22Rv1 (cell line): ENCODE results near the gene CEP104.
A peak's percentile ranks its signal among the peaks of the same experiment; 100 is the strongest.

Experiments used
- H3K27ac ChIP-seq: fragments of 450-650 bp; 2 replicates; pipeline ENCODE4 v1.5.1; 2017
- CTCF ChIP-seq: fragments of 450-650 bp; IDR thresholded peaks from 2 replicates; pipeline ENCODE4 v1.5.1; 2017; ENCODE audit warnings: mild to moderate bottlenecking
- ZFX ChIP-seq: fragments of 450-650 bp; IDR thresholded peaks from 2 replicates; pipeline ENCODE4 v1.6.1; 2017; ENCODE audit warnings: antibody characterized with exemption, borderline replicate concordance

CEP104 gene

GRCh38 chr1:3841491-3841890 lies 15.5 kb downstream of the CEP104 start:
- no peak for TF ChIP-seq CTCF
- TF ChIP-seq ZFX, result no peak
- H3K27ac ChIP-seq, result no peak overlapping the region

- TF ChIP-seq ZFX, result no peak
- H3K27ac ChIP-seq, result no peak overlapping the region
These were observed 18.2 kb downstream of the CEP104 start for GRCh38 chr1:3838788-3839187.

GRCh38 chr1:3837685-3838084 lies 19.3 kb downstream of the CEP104 start:
- TF ChIP-seq CTCF (no peak), ZFX (no peak)
- no peak overlapping the region for H3K27ac ChIP-seq

GRCh38 chr1:3837200-3837599 lies 19.8 kb downstream of the CEP104 start:
- H3K27ac ChIP-seq, result no peak overlapping the region
- TF ChIP-seq ZFX, result no peak
- no peak for TF ChIP-seq CTCF

- TF ChIP-seq ZFX (no peak), CTCF (no peak)
- no peak overlapping the region for H3K27ac ChIP-seq
These were observed 20.6 kb downstream of the CEP104 start for GRCh38 chr1:3836421-3836820.

GRCh38 chr1:3834701-3835100 lies 22.3 kb downstream of the CEP104 start:
- no peak overlapping the region for H3K27ac ChIP-seq
- TF ChIP-seq ZFX, result no peak
- TF ChIP-seq CTCF, result no peak

- TF ChIP-seq ZFX (no peak), CTCF (no peak)
These were observed 25.3 kb downstream of the CEP104 start for GRCh38 chr1:3831689-3832088.

GRCh38 chr1:3828391-3828790 lies 28.6 kb downstream of the CEP104 start:
- no peak overlapping the region for H3K27ac ChIP-seq
- TF ChIP-seq ZFX (no peak), CTCF (no peak)

More at GRCh38 chr1:3831689-3832088, 25.3 kb downstream of the CEP104 start:
- H3K27ac ChIP-seq, result peak overlapping the region; percentile 40
